NCI-H774 (cell line): ENCODE results near the gene UBE2G2.
A peak's percentile ranks its signal among the peaks of the same experiment; 100 is the strongest.

Source experiments
- DNase-seq: peaks from one replicate; lab custom pipeline; 2025; lab: John Stamatoyannopoulos, UW

The UBE2G2 gene

GRCh38 chr21:44815852-44816628, 14.4 kb upstream of the UBE2G2 start:
- DNase-seq, result no peak

GRCh38 chr21:44815225-44815624, 13.6 kb upstream of the UBE2G2 start:
- no peak for DNase-seq

- no peak for DNase-seq
Observed at GRCh38 chr21:44814498-44815023, 12.9 kb upstream of the UBE2G2 start.

- no peak for DNase-seq
Observed at GRCh38 chr21:44813727-44814126, 12.1 kb upstream of the UBE2G2 start.

GRCh38 chr21:44813149-44813548, 11.5 kb upstream of the UBE2G2 start:
- DNase-seq, result no peak

GRCh38 chr21:44812640-44813039, 11.0 kb upstream of the UBE2G2 start:
- no peak for DNase-seq

- no peak for DNase-seq
Observed at GRCh38 chr21:44810779-44811178, 9.2 kb upstream of the UBE2G2 start.

- no peak for DNase-seq
Observed at GRCh38 chr21:44805859-44806258, 4.2 kb upstream of the UBE2G2 start.

GRCh38 chr21:44805226-44805625, 3.6 kb upstream of the UBE2G2 start:
- no peak for DNase-seq

GRCh38 chr21:44804762-44805161, 3.1 kb upstream of the UBE2G2 start:
- no peak for DNase-seq

- no peak for DNase-seq
Observed at GRCh38 chr21:44803651-44804050, 2.0 kb upstream of the UBE2G2 start.

- DNase-seq, result no peak
Observed at GRCh38 chr21:44802396-44803153, 955 bp upstream of the UBE2G2 start.

GRCh38 chr21:44800971-44801467, 601 bp downstream of the UBE2G2 start:
- DNase-seq, result no peak

GRCh38 chr21:44800103-44800502, 1.5 kb downstream of the UBE2G2 start:
- DNase-seq, result no peak

GRCh38 chr21:44799646-44800045, 2.0 kb downstream of the UBE2G2 start:
- DNase-seq, result no peak

- DNase-seq, result no peak
Observed at GRCh38 chr21:44797775-44798174, 3.8 kb downstream of the UBE2G2 start.

- DNase-seq, result no peak
Observed at GRCh38 chr21:44795342-44795741, 6.3 kb downstream of the UBE2G2 start.

- DNase-seq, result no peak
Observed at GRCh38 chr21:44793592-44794374, 7.8 kb downstream of the UBE2G2 start.

- DNase-seq, result peak; percentile 2
Observed at GRCh38 chr21:44792702-44793591, 8.7 kb downstream of the UBE2G2 start.

GRCh38 chr21:44791993-44792392, 9.6 kb downstream of the UBE2G2 start:
- DNase-seq, result no peak

GRCh38 chr21:44791246-44791645, 10.4 kb downstream of the UBE2G2 start:
- no peak for DNase-seq
